GM23338 (cell line): ENCODE results near the gene NECTIN1.

ENCODE experiments used
- CREB1 ChIP-seq: fragments of 250-450 bp; sonication (Bioruptor Pico); IDR thresholded peaks from 2 replicates; pipeline ENCODE4 v1.5.0; 2020; ENCODE audit warnings: low read depth, mild to moderate bottlenecking, moderate library complexity
- CTCF ChIP-seq, 2 experiments: fragments of 200-600 bp in 1 of 2; sonication (generic) in 1 of 2; conservative IDR thresholded peaks; 2 replicates each; pipeline versions ENCODE4 v1.5.1 to v1.6.1; 2016 to 2017; ENCODE audit warnings: antibody characterized with exemption in 2 of 2, low read depth in 2 of 2, mild to moderate bottlenecking in 2 of 2, moderate library complexity in 1 of 2
- TF ChIP-seq, protein P1 (sequence below): IDR thresholded peaks from one replicate; pipeline ENCODE4 v1.6.1; 2018; ENCODE audit warnings: antibody characterized with exemption; ENCODE audit not compliant: unreplicated experiment

DNA sequence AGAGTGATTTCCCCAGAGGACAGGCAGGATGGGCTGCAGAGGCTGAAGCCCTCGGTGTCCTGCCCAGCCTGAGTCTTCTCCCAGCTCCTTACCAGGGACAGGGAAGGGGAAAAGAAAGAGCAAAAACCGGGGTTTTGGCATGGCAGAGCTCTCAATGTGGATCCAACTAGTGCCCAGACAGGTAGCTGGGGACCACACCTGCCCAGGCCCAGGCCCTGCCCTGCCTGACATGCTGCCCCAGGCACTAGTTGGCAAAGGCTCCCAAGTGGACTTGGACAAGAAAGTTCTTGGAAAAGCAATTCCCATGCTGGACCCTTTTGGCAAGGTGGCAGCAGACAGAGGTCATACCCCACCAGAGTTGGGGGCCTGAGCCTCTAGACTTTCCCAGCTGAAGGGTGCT is 31.1 kb downstream of the NECTIN1 start:
- TF ChIP-seq CTCF (conservative IDR thresholded peaks at IDR 0.05; ENCODE audit: low read depth in 2 of 2) = no peak
- TF ChIP-seq CREB1 = no peak
- TF ChIP-seq, protein P1, sequence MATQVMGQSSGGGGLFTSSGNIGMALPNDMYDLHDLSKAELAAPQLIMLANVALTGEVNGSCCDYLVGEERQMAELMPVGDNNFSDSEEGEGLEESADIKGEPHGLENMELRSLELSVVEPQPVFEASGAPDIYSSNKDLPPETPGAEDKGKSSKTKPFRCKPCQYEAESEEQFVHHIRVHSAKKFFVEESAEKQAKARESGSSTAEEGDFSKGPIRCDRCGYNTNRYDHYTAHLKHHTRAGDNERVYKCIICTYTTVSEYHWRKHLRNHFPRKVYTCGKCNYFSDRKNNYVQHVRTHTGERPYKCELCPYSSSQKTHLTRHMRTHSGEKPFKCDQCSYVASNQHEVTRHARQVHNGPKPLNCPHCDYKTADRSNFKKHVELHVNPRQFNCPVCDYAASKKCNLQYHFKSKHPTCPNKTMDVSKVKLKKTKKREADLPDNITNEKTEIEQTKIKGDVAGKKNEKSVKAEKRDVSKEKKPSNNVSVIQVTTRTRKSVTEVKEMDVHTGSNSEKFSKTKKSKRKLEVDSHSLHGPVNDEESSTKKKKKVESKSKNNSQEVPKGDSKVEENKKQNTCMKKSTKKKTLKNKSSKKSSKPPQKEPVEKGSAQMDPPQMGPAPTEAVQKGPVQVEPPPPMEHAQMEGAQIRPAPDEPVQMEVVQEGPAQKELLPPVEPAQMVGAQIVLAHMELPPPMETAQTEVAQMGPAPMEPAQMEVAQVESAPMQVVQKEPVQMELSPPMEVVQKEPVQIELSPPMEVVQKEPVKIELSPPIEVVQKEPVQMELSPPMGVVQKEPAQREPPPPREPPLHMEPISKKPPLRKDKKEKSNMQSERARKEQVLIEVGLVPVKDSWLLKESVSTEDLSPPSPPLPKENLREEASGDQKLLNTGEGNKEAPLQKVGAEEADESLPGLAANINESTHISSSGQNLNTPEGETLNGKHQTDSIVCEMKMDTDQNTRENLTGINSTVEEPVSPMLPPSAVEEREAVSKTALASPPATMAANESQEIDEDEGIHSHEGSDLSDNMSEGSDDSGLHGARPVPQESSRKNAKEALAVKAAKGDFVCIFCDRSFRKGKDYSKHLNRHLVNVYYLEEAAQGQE = no peak
